Measurements from ENCODE around the gene SERPINA12. TPM values are rescaled to one million over a fixed set of nuclear protein-coding genes. Genes with fewer than 3 reads are reported as not detected.

Gene SERPINA12
- total and polyA plus RNA-seq, 2 of the 13 experiments (the other 11 are each of a cell fraction or from before 2014, with no cell fraction given), result 0.08 TPM; not detected in 1

DNA sequence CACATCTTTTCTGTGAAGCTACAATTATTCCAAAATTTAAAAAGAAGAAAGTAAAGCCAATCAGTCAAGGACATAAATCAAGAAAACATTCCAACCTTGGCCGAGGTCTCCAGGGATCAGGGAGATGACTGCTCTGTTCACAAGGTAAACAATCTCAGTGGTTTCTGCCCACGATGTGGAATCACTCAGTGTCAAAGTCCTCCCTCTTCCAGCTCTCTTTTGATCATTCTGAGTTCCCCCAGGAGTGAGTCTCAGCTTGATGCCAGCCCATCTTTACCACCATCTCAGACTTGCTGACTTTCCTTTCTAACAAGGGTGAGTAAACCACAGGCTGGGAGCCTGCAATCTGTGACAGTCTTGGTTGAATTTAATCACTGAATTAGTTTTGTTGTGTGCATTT, 28.5 kb downstream of the SERPINA12 start:
- peaks cover 33% of the 10 kb centered on the region for H3K79me2 ChIP-seq (ENCODE audit: insufficient read depth, low read length)
- BruUV-seq (replicated peaks), result no TSS peak
- POLR2A ChIA-PET, result interaction anchor here (0.9 to 2.2 kb wide), 6 partner anchors 15 to 119 kb away, joined by 3 to 11 read pairs (median 3); no protein-coding TSS in a partner anchor
- peaks cover 21% of the 10 kb centered on the region for H3K9me3 ChIP-seq (ENCODE audit: low read length)
- intact Hi-C loops (cut with micrococcal nuclease; ENCODE audit: unreplicated experiment), result no loop called here
- H2AFZ ChIP-seq (ENCODE audit: low read length), result no peak overlapping the region
- CTCF ChIA-PET (ENCODE audit: low intra/inter-chr PET ratio, low total read pairs), result no interaction called here
- no peaks in the 10 kb centered on the region for H4K20me1 ChIP-seq (ENCODE audit: insufficient read depth, low read length)
- H3K27ac ChIP-seq (ENCODE audit: extremely low read length, insufficient read depth, low read length), result peak overlapping the region; percentile 92
- H3K4me3 ChIP-seq (replicated peaks in 1 of 3; ENCODE audit: insufficient read depth in 1 of 3, low read depth in 2 of 3, low read length in 3 of 3), result peak overlapping the region; percentile 6 to 57 (median 40); a peak in 5 of 6 replicates
- H3K4me1 ChIP-seq (ENCODE audit: insufficient read depth, low read length), result peaks cover 79% of the 10 kb centered on the region
- DNase-seq (ENCODE audit: low spot score) (peak; percentile 19), FAIRE-seq (no peak), ATAC-seq (no peak)
- no peaks in the 10 kb centered on the region for H3K27me3 ChIP-seq (ENCODE audit: control insufficient read depth in 1 of 2, insufficient read depth in 2 of 2, low read length in 2 of 2)
- in situ Hi-C loops (cut with HindIII; ENCODE audit: extremely low pct_ligation_motif_present, low pct_unique_long_range_greater_than_20kb), result no loop called here
- peak overlapping the region; percentile 92 for H3K4me2 ChIP-seq (ENCODE audit: low read depth, low read length)
- H3K9ac ChIP-seq (ENCODE audit: insufficient read depth, low read depth, low read length), result peak overlapping the region; percentile 64
- 0% methylated on average over 2 of the region's 2 CpGs for WGBS (ENCODE audit: low lambda C conversion rate)
- H3K36me3 ChIP-seq (replicated peaks in 1 of 2; ENCODE audit: control insufficient read depth in 1 of 2, insufficient read depth in 2 of 2, low read length in 2 of 2), result peaks cover 4 to 10% of the 10 kb centered on the region in 2 experiments; a peak in 3 of 5 replicates
- TF ChIP-seq KLF16 (CRISPR knock-in tag; IDR thresholded peaks at IDR 0.05), result 0 out of 4 replicates have a peak, but pooled peaks of 1 of the 2 experiments have one; percentile 41
- TF ChIP-seq, protein P1, sequence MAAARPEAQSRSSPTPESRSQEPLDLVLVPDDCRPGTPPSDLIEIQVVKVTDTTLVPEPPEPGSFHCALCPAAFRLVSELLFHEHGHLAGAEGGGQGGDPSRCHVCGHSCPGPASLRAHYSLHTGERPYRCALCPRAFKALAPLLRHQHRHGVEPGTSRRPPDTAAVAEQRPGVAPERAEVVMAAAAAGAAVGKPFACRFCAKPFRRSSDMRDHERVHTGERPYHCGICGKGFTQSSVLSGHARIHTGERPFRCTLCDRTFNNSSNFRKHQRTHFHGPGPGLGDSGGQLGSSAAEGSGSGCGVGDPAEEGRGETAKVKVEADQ (CRISPR knock-in tag; IDR thresholded peaks at IDR 0.05; ENCODE audit: borderline replicate concordance), result 0 out of 2 replicates have a peak, but pooled peaks have one; percentile 15
- peak; percentile 69 for TF ChIP-seq SALL1 (CRISPR knock-in tag; IDR thresholded peaks at IDR 0.05)
- no peak; the same call in 1 of the 2 replicates for TF ChIP-seq NFIC (IDR thresholded peaks at IDR 0.05; ENCODE audit: low read length)
- TF ChIP-seq AHDC1 (CRISPR knock-in tag; IDR thresholded peaks at IDR 0.05; ENCODE audit: borderline replicate concordance), result peak; percentile 70
- 0 out of 2 replicates have a peak, but pooled peaks have one; percentile 45 for TF ChIP-seq SNAPC2 (CRISPR knock-in tag; IDR thresholded peaks at IDR 0.05)
- TF ChIP-seq HOXA3 (CRISPR knock-in tag; IDR thresholded peaks at IDR 0.05), result peak; percentile 38; the same call in 1 of the 2 replicates
- peak; percentile 22; the same call in 1 of the 2 replicates for TF ChIP-seq ZKSCAN8 (CRISPR knock-in tag; IDR thresholded peaks at IDR 0.05; ENCODE audit: borderline replicate concordance)
- peak; percentile 93 for TF ChIP-seq ZNF263 (CRISPR knock-in tag; IDR thresholded peaks at IDR 0.05)
- TF ChIP-seq SRY (CRISPR knock-in tag; IDR thresholded peaks at IDR 0.05), result no peak
- peak; percentile 91 for TF ChIP-seq ARID5B (CRISPR knock-in tag; IDR thresholded peaks at IDR 0.05)
- no peak for TF ChIP-seq THAP11 (CRISPR knock-in tag; IDR thresholded peaks at IDR 0.05)

Data from HepG2 (cell line).